ENCODE results near the gene EPG5.

- TF ChIP-seq CTCF (IDR thresholded peaks at IDR 0.05; ENCODE audit: insufficient read depth, low read length, poor library complexity, severe bottlenecking), result no peak
- no peak for TF ChIP-seq EZH2phosphoT487 (conservative IDR thresholded peaks at IDR 0.05; ENCODE audit: low read length)
Observed at GRCh38 chr18:45940724-45941123, 26.4 kb downstream of the EPG5 start.
